Erythroblast (primary cell): ENCODE measurements around the gene FOCAD.

Source experiments
- GATA1 ChIP-seq: IDR thresholded peaks from 2 replicates; pipeline ENCODE4 v1.6.1; 2011; ENCODE audit warnings: low read depth, mild to moderate bottlenecking, control low read depth, low read length, moderate library complexity
- POLR2A ChIP-seq: IDR thresholded peaks from 2 replicates; pipeline ENCODE4 v1.6.1; 2011; ENCODE audit warnings: mild to moderate bottlenecking, low read length

- TF ChIP-seq POLR2A (no peak), GATA1 (no peak)
Observed at GRCh38 chr9:20808002-20808401, 123.9 kb downstream of the FOCAD start.
